Hepatocyte (in vitro differentiated cells): ENCODE results near the gene PRSS8.

Source experiments
- CTCF ChIP-seq: fragments of 200-600 bp; sonication (generic); IDR thresholded peaks from 2 replicates; pipeline ENCODE4 v1.5.1; 2016; ENCODE audit warnings: antibody characterized with exemption, mild to moderate bottlenecking; ENCODE audit not compliant: poor library complexity
- EZH2 ChIP-seq: fragments of 200-600 bp; sonication (generic); IDR thresholded peaks from 2 replicates; pipeline ENCODE4 v1.6.1; 2016; ENCODE audit warnings: antibody characterized with exemption, mild to moderate bottlenecking, borderline replicate concordance
- EZH2phosphoT487 ChIP-seq: fragments of 200-600 bp; sonication (generic); IDR thresholded peaks from one replicate; pipeline ENCODE4 v1.6.1; 2018; ENCODE audit warnings: antibody characterized with exemption, mild to moderate bottlenecking, low read depth, moderate library complexity; ENCODE audit not compliant: unreplicated experiment, severe bottlenecking

GRCh38 chr16:31112711-31113110, 22.8 kb downstream of the PRSS8 start:
- no peak for TF ChIP-seq CTCF
- TF ChIP-seq EZH2phosphoT487 = no peak
- no peak for TF ChIP-seq EZH2
